Natural killer cell (primary cell): ENCODE data around the gene EFCC1. TPM values are rescaled to one million over a fixed set of nuclear protein-coding genes. Genes with fewer than 3 reads are reported as not detected.

Source experiments
- ATAC-seq, 3 donors: fragments of 150-1000 bp in 2 of 3; fragments of 200-7000 bp in 1 of 3; cut with Tn5 transposase; 1 replicate in 1 of 3; 2 replicates in 2 of 3; pipeline ENCODE4 v1.10.0; 2021; ENCODE audit warnings: mild to moderate bottlenecking in 2 of 3, moderate library complexity in 2 of 3
- DNase-seq, 2 donors: peaks; one replicate each; pipeline versions ENCODE4 v3.0.0 to v3.0.0-alpha.2; 2013 to 2021; ENCODE audit warnings: mixed read lengths in 1 of 2
- H3K27ac ChIP-seq: one replicate; pipeline ENCODE4 v1.5.1; 2013; ENCODE audit warnings: mild to moderate bottlenecking, low read length
- H3K27me3 ChIP-seq: one replicate; pipeline ENCODE4 v1.6.1; 2013; ENCODE audit warnings: low read length; ENCODE audit not compliant: control insufficient read depth, insufficient read depth
- H3K36me3 ChIP-seq: one replicate; pipeline ENCODE4 v1.6.1; 2013; ENCODE audit warnings: low read length; ENCODE audit not compliant: control insufficient read depth, insufficient read depth
- H3K4me1 ChIP-seq: one replicate; pipeline ENCODE4 v1.6.1; 2013; ENCODE audit warnings: low read length; ENCODE audit not compliant: control insufficient read depth, insufficient read depth
- H3K4me3 ChIP-seq: one replicate; pipeline ENCODE4 v1.5.1; 2013; ENCODE audit warnings: low read length
- H3K9me3 ChIP-seq: one replicate; pipeline ENCODE4 v1.6.1; 2013; ENCODE audit warnings: low read length; ENCODE audit not compliant: control insufficient read depth, insufficient read depth
- H3K27ac Mint-ChIP-seq, 2 donors: one replicate each; pipeline ENCODE4 v1.8.0; 2022; ENCODE audit warnings: mild to moderate bottlenecking in 2 of 2, mixed read lengths in 2 of 2, moderate library complexity in 1 of 2
- H3K27me3 Mint-ChIP-seq, 2 donors: one replicate each; pipeline ENCODE4 v1.8.0; 2022; ENCODE audit warnings: low read depth in 2 of 2, mixed read lengths in 2 of 2
- H3K36me3 Mint-ChIP-seq: one replicate; pipeline ENCODE4 v1.8.0; 2022; ENCODE audit warnings: mixed read lengths
- H3K4me1 Mint-ChIP-seq, 2 donors: one replicate each; pipeline ENCODE4 v1.8.0; 2022; ENCODE audit warnings: mixed read lengths in 2 of 2
- H3K4me3 Mint-ChIP-seq: one replicate; pipeline ENCODE4 v1.8.0; 2022; ENCODE audit warnings: mild to moderate bottlenecking, moderate library complexity, mixed read lengths
- H3K9me3 Mint-ChIP-seq, 2 donors: one replicate each; pipeline ENCODE4 v1.8.0; 2022; ENCODE audit warnings: mixed read lengths in 2 of 2
- CTCF ChIP-seq: fragments of 200-600 bp; IDR thresholded peaks from one replicate; pipeline ENCODE4 v1.8.0; 2022; ENCODE audit warnings: antibody characterized with exemption
- WGBS: methylation state at CpG from one replicate; pipeline ENCODE4 v1.1.7; 2013; ENCODE audit warnings: missing lambda C conversion rate; ENCODE audit not compliant: insufficient coverage; 5-methylcytosine and 5-hydroxymethylcytosine counted together
- intact Hi-C: fragments of 100-400 bp; cut with micrococcal nuclease; formaldehyde crosslinking; loops from one replicate; pipeline ENCODE4 v1.14.2; 2022
- total RNA-seq, 4 donors: library from RNA; stranded (reverse); fragments of 120-200 nt in 1 of 4; gene quantifications; one replicate each; pipeline versions ENCODE4 v1.2.3 to v1.2.4, GENCODE V29; 2013 to 2022

EFCC1 gene
- total RNA-seq, 3 donors from 2014 or later (not counting 1 experiment from before 2014, with no cell fraction given): 0.28 to 0.70 TPM; not detected in 1

GRCh38 chr3:128988286-128988685, 12.8 kb upstream of the EFCC1 start:
- no peak for TF ChIP-seq CTCF
- no peak overlapping the region for H3K4me3 Mint-ChIP-seq
- H3K36me3 ChIP-seq: no peaks in the 10 kb centered on the region
- H3K9me3 ChIP-seq: no peaks in the 10 kb centered on the region
- no peak for DNase-seq
- no peaks in the 10 kb centered on the region for H3K4me1 ChIP-seq
- no peaks in the 10 kb centered on the region for H3K27me3 Mint-ChIP-seq
- H3K27ac Mint-ChIP-seq: no peak overlapping the region
- no peak overlapping the region for H3K4me3 ChIP-seq
- peaks cover 2 to 3% of the 10 kb centered on the region in 2 donors for H3K4me1 Mint-ChIP-seq
- H3K27ac ChIP-seq: no peak overlapping the region
- H3K9me3 Mint-ChIP-seq: no peaks in the 10 kb centered on the region
- H3K27me3 ChIP-seq: no peaks in the 10 kb centered on the region
- no peaks in the 10 kb centered on the region for H3K36me3 Mint-ChIP-seq
- intact Hi-C loops: no loop called here
- no peak for ATAC-seq
- 90% methylated on average over 8 of the region's 8 CpGs for WGBS

- H3K27ac ChIP-seq: no peak overlapping the region
- 90% methylated on average over 16 of the region's 18 CpGs for WGBS
Measured at GRCh38 chr3:128991355-128991895, 9.7 kb upstream of the EFCC1 start.

GRCh38 chr3:128992926-128993460, 8.1 kb upstream of the EFCC1 start:
- Histone ChIP-seq H3K27ac (no peak overlapping the region), H3K36me3 (no peaks in the 10 kb centered on the region), H3K4me3 (no peak overlapping the region), H3K9me3 (no peaks in the 10 kb centered on the region), H3K27me3 (no peaks in the 10 kb centered on the region), H3K4me1 (peaks cover 15% of the 10 kb centered on the region)
- peaks cover 6 to 8% of the 10 kb centered on the region in 2 donors for H3K27me3 Mint-ChIP-seq
- DNase-seq: no peak
- intact Hi-C loops: no loop called here
- no peak for TF ChIP-seq CTCF
- H3K36me3 Mint-ChIP-seq: no peaks in the 10 kb centered on the region
- WGBS: 96% methylated on average over 20 of the region's 20 CpGs
- peaks cover 16 to 18% of the 10 kb centered on the region in 2 donors for H3K4me1 Mint-ChIP-seq
- H3K4me3 Mint-ChIP-seq: peak overlapping the region; percentile 78
- H3K9me3 Mint-ChIP-seq: no peaks in the 10 kb centered on the region
- peak overlapping the region in 1 of 2 donors; percentile 76 for H3K27ac Mint-ChIP-seq
- ATAC-seq: no peak

More at GRCh38 chr3:128991355-128991895, 9.7 kb upstream of the EFCC1 start:
- Histone ChIP-seq H3K4me1 (peaks cover 15% of the 10 kb centered on the region), H3K9me3 (no peaks in the 10 kb centered on the region), H3K36me3 (no peaks in the 10 kb centered on the region), H3K4me3 (no peak overlapping the region), H3K27me3 (no peaks in the 10 kb centered on the region)
- no peaks in the 10 kb centered on the region for H3K36me3 Mint-ChIP-seq
- H3K4me1 Mint-ChIP-seq: peaks cover 16 to 18% of the 10 kb centered on the region in 2 donors
- no peak overlapping the region for H3K4me3 Mint-ChIP-seq
- H3K9me3 Mint-ChIP-seq: no peaks in the 10 kb centered on the region
- ATAC-seq (peak in 1 of 3 donors; percentile 50), DNase-seq (no peak)
- no peak for TF ChIP-seq CTCF
- no peaks in the 10 kb centered on the region for H3K27me3 Mint-ChIP-seq
- H3K27ac Mint-ChIP-seq: no peak overlapping the region
- intact Hi-C loops: no loop called here
